ENCODE data around the gene OSBP2. TPM values are rescaled to one million over a fixed set of nuclear protein-coding genes. Genes with fewer than 3 reads are reported as not detected.

OSBP2 gene
- total RNA-seq, 1 experiment from 2014 or later, result 10.2 TPM

- H3F3A ChIP-seq (ENCODE audit: low read length, unreplicated experiment), result no peaks in the 10 kb centered on the region
- H3K9me3 ChIP-seq (ENCODE audit: low read length), result no peaks in the 10 kb centered on the region
- no peaks in the 10 kb centered on the region for H3K9me2 ChIP-seq (replicated peaks; ENCODE audit: low read length)
- ATAC-seq, result no peak
- CTCF ChIA-PET, result no interaction called here
- no peak overlapping the region for H3K27ac ChIP-seq (ENCODE audit: low read length)
- intact Hi-C loops (cut with micrococcal nuclease), result no loop called here
- H3K79me2 ChIP-seq (ENCODE audit: low read length), result no peaks in the 10 kb centered on the region
- no peak overlapping the region for H3K4me3 ChIP-seq (ENCODE audit: low read length)
- no peaks in the 10 kb centered on the region for H3K27me3 ChIP-seq (ENCODE audit: low read length)
- POLR2A ChIA-PET (ENCODE audit: unreplicated experiment), result no interaction called here
- TF ChIP-seq EZH2 (IDR thresholded peaks at IDR 0.05; ENCODE audit: low read length, unreplicated experiment) (no peak), EZH2phosphoT487 (IDR thresholded peaks at IDR 0.05; ENCODE audit: borderline replicate concordance, low read length) (no peak), CTCF (conservative IDR thresholded peaks at IDR 0.05; ENCODE audit: low read depth, low read length) (no peak)
- no peak overlapping the region for H2AFZ ChIP-seq (ENCODE audit: low read length)
- H3K4me2 ChIP-seq (ENCODE audit: low read length), result no peak overlapping the region
- no peaks in the 10 kb centered on the region for H3K4me1 ChIP-seq (ENCODE audit: insufficient read depth, low read length)
- H3K36me3 ChIP-seq (ENCODE audit: low read depth, low read length), result no peaks in the 10 kb centered on the region
- H3K9ac ChIP-seq (ENCODE audit: low read length), result no peak overlapping the region
- no peak for DNase-seq
- H4K20me1 ChIP-seq (ENCODE audit: low read length), result no peaks in the 10 kb centered on the region
- BruUV-seq (replicated peaks), result no TSS peak
Observed at GRCh38 chr22:30885591-30885990, 190.9 kb downstream of the OSBP2 start.

GRCh38 chr22:30887453-30887852, 192.8 kb downstream of the OSBP2 start:
- no peak overlapping the region for H3K27ac ChIP-seq (ENCODE audit: low read length)
- no peak overlapping the region for H3K4me3 ChIP-seq (ENCODE audit: low read length)
- DNase-seq (no peak), ATAC-seq (no peak)
- H3K36me3 ChIP-seq (ENCODE audit: low read depth, low read length), result no peaks in the 10 kb centered on the region
- no peaks in the 10 kb centered on the region for H3K9me3 ChIP-seq (ENCODE audit: low read length)
- BruUV-seq (replicated peaks), result no TSS peak
- no peaks in the 10 kb centered on the region for H3K4me1 ChIP-seq (ENCODE audit: insufficient read depth, low read length)
- H3K79me2 ChIP-seq (ENCODE audit: low read length), result no peaks in the 10 kb centered on the region
- intact Hi-C loops (cut with micrococcal nuclease), result no loop called here
- H3K4me2 ChIP-seq (ENCODE audit: low read length), result no peak overlapping the region
- no peaks in the 10 kb centered on the region for H3K27me3 ChIP-seq (ENCODE audit: low read length)
- no peaks in the 10 kb centered on the region for H3F3A ChIP-seq (ENCODE audit: low read length, unreplicated experiment)
- no peak overlapping the region for H2AFZ ChIP-seq (ENCODE audit: low read length)
- no peaks in the 10 kb centered on the region for H3K9me2 ChIP-seq (replicated peaks; ENCODE audit: low read length)
- no peaks in the 10 kb centered on the region for H4K20me1 ChIP-seq (ENCODE audit: low read length)
- no peak overlapping the region for H3K9ac ChIP-seq (ENCODE audit: low read length)
- POLR2A ChIA-PET (ENCODE audit: unreplicated experiment), result no interaction called here
- no peak for TF ChIP-seq CTCF (conservative IDR thresholded peaks at IDR 0.05; ENCODE audit: low read depth, low read length)
- no peak for TF ChIP-seq EZH2 (IDR thresholded peaks at IDR 0.05; ENCODE audit: low read length, unreplicated experiment)
- no peak for TF ChIP-seq EZH2phosphoT487 (IDR thresholded peaks at IDR 0.05; ENCODE audit: borderline replicate concordance, low read length)
- CTCF ChIA-PET, result no interaction called here

- H3K4me1 ChIP-seq (ENCODE audit: insufficient read depth, low read length), result no peaks in the 10 kb centered on the region
- DNase-seq, result no peak
- no peaks in the 10 kb centered on the region for H3K27me3 ChIP-seq (ENCODE audit: low read length)
- H3K9me3 ChIP-seq (ENCODE audit: low read length), result no peaks in the 10 kb centered on the region
- H3K36me3 ChIP-seq (ENCODE audit: low read depth, low read length), result no peaks in the 10 kb centered on the region
- H3K9me2 ChIP-seq (replicated peaks; ENCODE audit: low read length), result no peaks in the 10 kb centered on the region
- intact Hi-C loops (cut with micrococcal nuclease), result no loop called here
- no peak overlapping the region for H3K9ac ChIP-seq (ENCODE audit: low read length)
- no peaks in the 10 kb centered on the region for H4K20me1 ChIP-seq (ENCODE audit: low read length)
- BruUV-seq (replicated peaks), result no TSS peak
- ATAC-seq, result no peak
- TF ChIP-seq EZH2 (IDR thresholded peaks at IDR 0.05; ENCODE audit: low read length, unreplicated experiment) (no peak), CTCF (conservative IDR thresholded peaks at IDR 0.05; ENCODE audit: low read depth, low read length) (no peak), EZH2phosphoT487 (IDR thresholded peaks at IDR 0.05; ENCODE audit: borderline replicate concordance, low read length) (no peak)
- no peak overlapping the region for H2AFZ ChIP-seq (ENCODE audit: low read length)
- ChIA-PET POLR2A (ENCODE audit: unreplicated experiment) (no interaction called here), CTCF (no interaction called here)
- no peak overlapping the region for H3K4me2 ChIP-seq (ENCODE audit: low read length)
- H3K27ac ChIP-seq (ENCODE audit: low read length), result no peak overlapping the region
- no peaks in the 10 kb centered on the region for H3F3A ChIP-seq (ENCODE audit: low read length, unreplicated experiment)
- H3K79me2 ChIP-seq (ENCODE audit: low read length), result no peaks in the 10 kb centered on the region
- no peak overlapping the region for H3K4me3 ChIP-seq (ENCODE audit: low read length)
Observed at GRCh38 chr22:30887861-30888260, 193.2 kb downstream of the OSBP2 start.

Measured in PC-3 (cell line).